ENCODE results near the gene CLRN2. TPM values are rescaled to one million over a fixed set of nuclear protein-coding genes. Genes with fewer than 3 reads are reported as not detected.

CLRN2 gene
- total and polyA plus RNA-seq, 2 experiments from 2014 or later: not detected

DNA sequence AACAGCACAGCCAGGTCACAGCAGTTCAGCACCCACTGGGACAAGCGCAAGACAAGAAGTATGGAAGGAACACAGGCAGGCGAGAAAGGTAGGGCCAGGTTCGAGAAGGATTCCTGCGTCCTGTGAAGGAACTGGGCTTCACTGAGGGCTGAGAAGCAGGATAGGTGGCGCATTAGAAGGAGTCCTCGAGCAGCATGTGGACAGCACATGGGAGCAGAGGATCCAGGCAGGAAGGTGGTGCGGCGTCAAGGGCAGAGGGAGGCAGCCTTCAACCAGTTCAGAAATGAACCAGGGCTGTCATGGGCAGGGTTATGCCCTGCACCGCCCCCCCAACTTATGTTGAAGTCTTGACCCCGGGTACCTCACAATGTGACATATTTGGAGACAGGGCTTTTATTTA, 31.3 kb downstream of the CLRN2 start:
- no peak for DNase-seq (ENCODE audit: low read depth in 1 of 2, low spot score in 1 of 2)
- no peaks in the 10 kb centered on the region for H3K4me1 ChIP-seq (ENCODE audit: low read depth)
- no peak overlapping the region for H3K4me3 ChIP-seq
- TF ChIP-seq, protein P1, sequence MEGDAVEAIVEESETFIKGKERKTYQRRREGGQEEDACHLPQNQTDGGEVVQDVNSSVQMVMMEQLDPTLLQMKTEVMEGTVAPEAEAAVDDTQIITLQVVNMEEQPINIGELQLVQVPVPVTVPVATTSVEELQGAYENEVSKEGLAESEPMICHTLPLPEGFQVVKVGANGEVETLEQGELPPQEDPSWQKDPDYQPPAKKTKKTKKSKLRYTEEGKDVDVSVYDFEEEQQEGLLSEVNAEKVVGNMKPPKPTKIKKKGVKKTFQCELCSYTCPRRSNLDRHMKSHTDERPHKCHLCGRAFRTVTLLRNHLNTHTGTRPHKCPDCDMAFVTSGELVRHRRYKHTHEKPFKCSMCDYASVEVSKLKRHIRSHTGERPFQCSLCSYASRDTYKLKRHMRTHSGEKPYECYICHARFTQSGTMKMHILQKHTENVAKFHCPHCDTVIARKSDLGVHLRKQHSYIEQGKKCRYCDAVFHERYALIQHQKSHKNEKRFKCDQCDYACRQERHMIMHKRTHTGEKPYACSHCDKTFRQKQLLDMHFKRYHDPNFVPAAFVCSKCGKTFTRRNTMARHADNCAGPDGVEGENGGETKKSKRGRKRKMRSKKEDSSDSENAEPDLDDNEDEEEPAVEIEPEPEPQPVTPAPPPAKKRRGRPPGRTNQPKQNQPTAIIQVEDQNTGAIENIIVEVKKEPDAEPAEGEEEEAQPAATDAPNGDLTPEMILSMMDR (IDR thresholded peaks at IDR 0.05; ENCODE audit: low read depth, low read length): no peak
- H3K36me3 ChIP-seq: no peaks in the 10 kb centered on the region
- no peak overlapping the region for H3K27ac ChIP-seq
- H3K9me3 ChIP-seq (ENCODE audit: low read depth): no peaks in the 10 kb centered on the region
- H3K27me3 ChIP-seq: no peaks in the 10 kb centered on the region

DNA sequence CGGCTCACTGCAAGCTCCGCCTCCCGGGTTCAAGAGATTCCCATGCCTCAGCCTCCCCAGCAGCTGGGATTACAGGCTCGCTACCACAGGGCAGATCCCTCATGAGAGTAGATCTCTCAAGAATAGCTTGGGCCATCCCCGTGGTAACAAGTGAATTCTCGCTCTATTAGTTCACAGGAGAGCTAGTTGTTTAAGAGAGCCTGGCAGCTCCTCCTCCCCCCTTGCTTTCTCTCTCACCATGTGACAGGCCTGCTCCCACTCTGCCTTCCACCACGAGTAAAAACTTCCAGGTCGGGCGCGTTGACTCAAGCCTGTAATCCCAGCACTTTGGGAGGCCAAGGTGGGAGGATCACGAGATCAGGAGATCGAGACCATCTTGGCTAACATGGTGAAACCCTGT, 31.7 kb downstream of the CLRN2 start:
- no peak for DNase-seq (ENCODE audit: low read depth in 1 of 2, low spot score in 1 of 2)
- Histone ChIP-seq H3K36me3 (no peaks in the 10 kb centered on the region), H3K27ac (no peak overlapping the region), H3K4me1 (ENCODE audit: low read depth) (no peaks in the 10 kb centered on the region), H3K4me3 (no peak overlapping the region), H3K27me3 (no peaks in the 10 kb centered on the region), H3K9me3 (ENCODE audit: low read depth) (no peaks in the 10 kb centered on the region)
- TF ChIP-seq, protein P1 (IDR thresholded peaks at IDR 0.05; ENCODE audit: low read depth, low read length): no peak

DNA sequence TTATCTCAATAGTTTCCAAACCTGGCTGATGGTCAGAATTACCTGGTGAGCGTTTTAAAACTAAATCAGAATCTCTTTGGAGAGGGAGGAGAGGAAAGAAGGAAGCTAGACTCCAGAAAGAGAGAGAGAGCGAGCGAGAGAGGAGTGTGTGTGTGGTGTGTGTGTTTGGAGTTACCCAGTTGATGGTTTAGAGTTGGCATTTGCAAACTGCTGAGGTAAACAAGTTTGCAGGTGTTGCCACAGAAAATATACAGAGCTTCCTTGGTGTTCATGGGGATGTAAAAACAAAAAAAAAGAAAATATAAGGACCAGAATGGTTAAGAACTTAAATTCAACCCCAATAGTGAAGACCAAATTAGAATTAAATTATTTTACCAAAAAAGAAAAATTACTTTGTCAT, 35.6 kb downstream of the CLRN2 start:
- no peak overlapping the region for H3K27ac ChIP-seq

DNA sequence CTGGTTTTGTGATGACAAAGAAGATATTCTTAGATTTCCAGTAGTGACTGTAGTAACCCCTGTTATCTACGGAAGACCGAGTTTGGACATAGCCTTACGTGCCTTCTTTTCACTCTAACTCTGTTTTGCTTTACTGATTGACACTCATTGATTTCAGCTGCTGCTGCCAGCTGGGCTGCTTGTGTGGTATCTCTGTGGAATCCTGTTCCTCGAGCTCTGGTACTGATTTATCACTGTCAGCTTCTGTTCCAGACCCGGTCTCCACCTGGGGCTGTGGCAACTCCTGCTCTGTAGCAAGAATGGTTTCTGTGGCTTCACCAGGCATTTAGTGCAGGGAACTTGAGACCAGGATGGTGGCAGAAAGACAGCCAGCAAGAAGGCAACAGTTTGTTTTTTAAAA, 37.5 kb downstream of the CLRN2 start:
- DNase-seq (ENCODE audit: low read depth in 1 of 2, low spot score in 1 of 2): no peak
- peaks cover 8% of the 10 kb centered on the region for H3K27me3 ChIP-seq

More for the DNA sequence above, 35.6 kb downstream of the CLRN2 start:
- Histone ChIP-seq H3K36me3 (no peaks in the 10 kb centered on the region), H3K4me1 (ENCODE audit: low read depth) (no peaks in the 10 kb centered on the region), H3K27me3 (peaks cover 8% of the 10 kb centered on the region), H3K9me3 (ENCODE audit: low read depth) (no peaks in the 10 kb centered on the region), H3K4me3 (no peak overlapping the region)
- no peak for DNase-seq (ENCODE audit: low read depth in 1 of 2, low spot score in 1 of 2)
- TF ChIP-seq, protein P1 (IDR thresholded peaks at IDR 0.05; ENCODE audit: low read depth, low read length): no peak

DNA sequence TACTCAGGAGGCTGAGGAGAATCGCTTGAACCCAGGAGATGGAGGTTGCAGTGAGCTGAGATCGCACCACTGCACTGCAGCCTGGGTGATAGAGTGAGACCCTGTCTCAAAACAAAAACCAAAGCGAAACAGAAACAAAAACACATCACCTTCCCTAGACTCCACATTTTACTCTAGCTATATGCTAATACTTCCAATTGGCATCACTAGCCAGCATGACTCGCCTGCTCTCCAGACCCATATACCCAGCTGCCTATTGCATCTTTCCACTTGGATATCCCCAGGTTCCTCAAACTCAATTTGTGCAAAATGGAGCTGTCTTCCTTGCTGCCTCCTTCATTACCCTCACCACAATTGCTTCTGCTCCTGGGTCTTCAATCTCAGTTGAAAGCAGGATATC, 39.6 kb downstream of the CLRN2 start:
- H3K4me1 ChIP-seq (ENCODE audit: low read depth): no peaks in the 10 kb centered on the region
- H3K27ac ChIP-seq: no peak overlapping the region
- H3K27me3 ChIP-seq: peaks cover 8% of the 10 kb centered on the region
- H3K9me3 ChIP-seq (ENCODE audit: low read depth): no peaks in the 10 kb centered on the region
- H3K36me3 ChIP-seq: no peaks in the 10 kb centered on the region
- DNase-seq (ENCODE audit: low read depth in 1 of 2, low spot score in 1 of 2): no peak
- H3K4me3 ChIP-seq: no peak overlapping the region
- TF ChIP-seq, protein P1 (IDR thresholded peaks at IDR 0.05; ENCODE audit: low read depth, low read length): no peak

More for the DNA sequence above, 37.5 kb downstream of the CLRN2 start:
- H3K27ac ChIP-seq: no peak overlapping the region
- TF ChIP-seq, protein P1 (IDR thresholded peaks at IDR 0.05; ENCODE audit: low read depth, low read length): no peak
- no peaks in the 10 kb centered on the region for H3K9me3 ChIP-seq (ENCODE audit: low read depth)
- no peak overlapping the region for H3K4me3 ChIP-seq
- H3K4me1 ChIP-seq (ENCODE audit: low read depth): no peaks in the 10 kb centered on the region
- no peaks in the 10 kb centered on the region for H3K36me3 ChIP-seq

DNA sequence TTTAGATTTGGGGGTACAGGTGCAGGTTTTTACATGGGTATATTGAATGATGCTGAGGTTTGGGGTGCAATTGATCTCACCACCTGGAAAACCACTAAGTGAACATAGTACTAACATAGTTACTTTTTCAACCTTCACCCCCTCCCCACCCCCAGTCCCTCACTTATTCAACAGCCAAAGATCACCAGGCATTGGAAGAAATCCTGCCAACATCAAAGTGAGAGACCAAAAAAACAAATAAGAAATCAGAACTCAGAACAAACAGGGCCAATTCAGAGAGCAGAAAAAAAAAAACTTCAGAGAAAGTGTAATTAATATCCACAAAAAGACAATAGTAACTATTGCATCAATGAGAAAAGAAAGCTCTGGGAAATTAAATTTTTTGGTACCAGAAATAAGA, 41.5 kb downstream of the CLRN2 start:
- TF ChIP-seq, protein P1 (IDR thresholded peaks at IDR 0.05; ENCODE audit: low read depth, low read length): no peak
- no peaks in the 10 kb centered on the region for H3K9me3 ChIP-seq (ENCODE audit: low read depth)

More for the DNA sequence above, 41.5 kb downstream of the CLRN2 start:
- Histone ChIP-seq H3K4me3 (no peak overlapping the region), H3K27me3 (peaks cover 8% of the 10 kb centered on the region), H3K27ac (no peak overlapping the region), H3K4me1 (ENCODE audit: low read depth) (no peaks in the 10 kb centered on the region), H3K36me3 (no peaks in the 10 kb centered on the region)
- DNase-seq (ENCODE audit: low read depth in 1 of 2, low spot score in 1 of 2): no peak
